T-helper 2 cell treated with Interferon-gamma antibody and Interleukin-4, amounts not matched to agents 5 μg/mL and 100 μg/mL, for 36 hours (primary cell): ENCODE results near the gene SYDE1.
"Not testable (repeated sequence)": the region's sequence is repeated elsewhere in the genome, so short reads cannot be mapped to it uniquely, and the experiment has no call there.

Experiments used
- DNase-seq: peaks from one replicate; pipeline ENCODE4 v3.0.0; 2021; ENCODE audit warnings: low spot score
- H3K27ac Mint-ChIP-seq: one replicate; pipeline ENCODE4 v1.8.0; 2021; ENCODE audit warnings: mild to moderate bottlenecking, mixed read lengths
- H3K27me3 Mint-ChIP-seq: one replicate; pipeline ENCODE4 v1.8.0; 2021; ENCODE audit warnings: low read depth, mixed read lengths
- H3K36me3 Mint-ChIP-seq: one replicate; pipeline ENCODE4 v1.8.0; 2021; ENCODE audit warnings: low read depth, mixed read lengths
- H3K4me1 Mint-ChIP-seq: one replicate; pipeline ENCODE4 v1.8.0; 2021; ENCODE audit warnings: low read depth, mixed read lengths
- H3K4me3 Mint-ChIP-seq: one replicate; pipeline ENCODE4 v1.8.0; 2022; ENCODE audit warnings: mild to moderate bottlenecking, moderate library complexity, mixed read lengths
- H3K9me3 Mint-ChIP-seq: one replicate; pipeline ENCODE4 v1.8.0; 2021; ENCODE audit warnings: mixed read lengths

SYDE1 gene, protein sequence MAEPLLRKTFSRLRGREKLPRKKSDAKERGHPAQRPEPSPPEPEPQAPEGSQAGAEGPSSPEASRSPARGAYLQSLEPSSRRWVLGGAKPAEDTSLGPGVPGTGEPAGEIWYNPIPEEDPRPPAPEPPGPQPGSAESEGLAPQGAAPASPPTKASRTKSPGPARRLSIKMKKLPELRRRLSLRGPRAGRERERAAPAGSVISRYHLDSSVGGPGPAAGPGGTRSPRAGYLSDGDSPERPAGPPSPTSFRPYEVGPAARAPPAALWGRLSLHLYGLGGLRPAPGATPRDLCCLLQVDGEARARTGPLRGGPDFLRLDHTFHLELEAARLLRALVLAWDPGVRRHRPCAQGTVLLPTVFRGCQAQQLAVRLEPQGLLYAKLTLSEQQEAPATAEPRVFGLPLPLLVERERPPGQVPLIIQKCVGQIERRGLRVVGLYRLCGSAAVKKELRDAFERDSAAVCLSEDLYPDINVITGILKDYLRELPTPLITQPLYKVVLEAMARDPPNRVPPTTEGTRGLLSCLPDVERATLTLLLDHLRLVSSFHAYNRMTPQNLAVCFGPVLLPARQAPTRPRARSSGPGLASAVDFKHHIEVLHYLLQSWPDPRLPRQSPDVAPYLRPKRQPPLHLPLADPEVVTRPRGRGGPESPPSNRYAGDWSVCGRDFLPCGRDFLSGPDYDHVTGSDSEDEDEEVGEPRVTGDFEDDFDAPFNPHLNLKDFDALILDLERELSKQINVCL

DNA sequence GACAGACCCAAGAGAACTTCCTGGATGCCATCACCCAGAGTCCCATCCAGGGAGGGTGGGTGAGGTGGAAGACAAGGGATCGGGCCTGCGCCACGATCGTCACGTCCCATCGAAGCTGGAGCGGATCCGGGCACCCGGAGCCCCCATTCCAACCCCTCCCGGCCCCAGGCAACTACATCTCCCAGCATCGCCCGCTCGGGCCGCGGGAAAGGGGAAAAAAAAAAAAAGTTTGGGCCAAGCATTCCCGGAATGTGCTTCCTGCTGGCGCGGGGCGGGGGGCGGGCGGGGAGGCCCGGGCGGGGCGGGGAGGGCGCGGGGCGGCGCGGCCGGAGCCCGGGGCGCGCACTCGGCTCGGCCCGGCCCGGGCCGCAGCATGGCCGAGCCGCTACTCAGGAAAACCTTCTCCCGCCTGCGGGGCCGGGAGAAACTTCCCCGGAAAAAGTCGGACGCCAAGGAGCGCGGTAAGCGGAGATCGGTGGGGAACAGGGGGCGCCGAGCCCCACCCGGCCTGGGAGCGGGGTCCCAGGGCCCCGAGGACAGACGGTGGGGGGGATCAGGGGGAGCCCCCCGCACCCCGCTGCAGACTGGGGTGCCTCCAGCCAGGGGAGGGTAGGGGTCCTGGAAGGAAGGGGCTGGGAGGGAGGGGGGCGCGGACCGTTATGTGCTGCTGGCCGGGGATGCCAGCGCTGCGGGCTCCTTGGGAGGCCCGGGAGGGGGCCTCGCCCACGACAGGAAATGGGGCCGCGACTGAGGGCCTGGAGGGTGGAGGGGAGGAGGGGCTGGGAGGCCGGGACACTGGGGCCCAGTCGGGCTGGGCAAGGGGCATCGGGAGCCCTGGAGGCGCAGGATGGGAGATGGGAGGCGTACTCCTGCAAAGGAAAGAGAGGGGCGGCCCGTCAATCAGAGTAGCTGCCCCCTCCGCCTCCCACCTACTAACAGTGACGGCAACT, at the start of gene SYDE1:
Gene SYDE1 (plus strand): TSS at position 341 of the 950 bp plus-strand sequence. CDS start 33 bp downstream, at position 374.
- peak within 1 kb of the TSS; percentile 74 for H3K4me3 Mint-ChIP-seq
- peak; percentile 28 for DNase-seq
- peaks cover 18% of the 10 kb centered on the region for H3K27me3 Mint-ChIP-seq
- no peak within 1 kb of the TSS for H3K27ac Mint-ChIP-seq
- H3K36me3 Mint-ChIP-seq = no peaks in the 10 kb centered on the region
- peaks cover 8% of the 10 kb centered on the region for H3K4me1 Mint-ChIP-seq
- H3K9me3 Mint-ChIP-seq = peaks cover 18% of the 10 kb centered on the region

DNA sequence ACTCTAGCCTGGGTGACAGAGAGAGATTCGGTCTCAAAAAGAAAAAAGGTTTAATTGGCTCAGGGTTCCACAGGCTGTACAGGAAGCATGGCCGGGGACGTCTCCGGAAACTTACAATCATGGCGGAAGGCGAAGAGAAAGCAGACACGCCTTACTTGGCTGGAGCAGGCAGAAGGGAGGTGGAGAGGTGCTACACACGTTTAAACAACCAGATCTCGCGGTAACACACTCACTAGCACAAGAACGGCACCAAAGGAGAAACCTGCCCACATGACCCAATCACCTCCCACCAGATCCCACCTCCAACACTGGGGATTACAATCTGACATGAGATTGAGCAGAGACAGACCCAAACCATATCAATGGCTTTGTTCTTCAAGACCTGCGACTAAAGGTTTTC, 45.2 kb upstream of the SYDE1 start:
- Mint-ChIP-seq H3K27ac (no peak overlapping the region), H3K27me3 (peaks cover 2% of the 10 kb centered on the region), H3K4me3 (no peak overlapping the region), H3K36me3 (no peaks in the 10 kb centered on the region), H3K4me1 (no peaks in the 10 kb centered on the region), H3K9me3 (no peaks in the 10 kb centered on the region)
- no peak for DNase-seq

DNA sequence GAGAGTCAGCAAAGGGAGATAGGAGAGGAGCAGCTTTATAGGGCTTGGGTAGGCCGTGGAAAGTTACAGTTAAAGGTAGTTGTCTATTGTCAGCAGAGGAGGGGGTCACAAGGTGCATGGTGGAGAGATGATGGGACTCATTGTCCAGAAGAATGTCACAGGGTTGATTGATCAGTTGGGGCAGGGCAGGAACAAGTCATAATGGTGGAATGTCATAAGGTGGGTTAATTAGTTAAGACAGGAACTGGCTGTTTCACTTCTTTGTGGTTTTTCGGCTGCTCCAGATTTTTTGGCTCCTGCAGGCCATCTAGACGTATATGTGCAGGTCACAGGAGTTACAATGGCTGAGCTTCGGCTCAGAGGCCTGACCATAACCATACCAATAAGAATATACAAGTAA, 36.8 kb upstream of the SYDE1 start:
- DNase-seq, H3K4me3 Mint-ChIP-seq, H3K9me3 Mint-ChIP-seq, H3K27ac Mint-ChIP-seq, H3K36me3 Mint-ChIP-seq, H3K4me1 Mint-ChIP-seq, H3K27me3 Mint-ChIP-seq: not testable (repeated sequence)

DNA sequence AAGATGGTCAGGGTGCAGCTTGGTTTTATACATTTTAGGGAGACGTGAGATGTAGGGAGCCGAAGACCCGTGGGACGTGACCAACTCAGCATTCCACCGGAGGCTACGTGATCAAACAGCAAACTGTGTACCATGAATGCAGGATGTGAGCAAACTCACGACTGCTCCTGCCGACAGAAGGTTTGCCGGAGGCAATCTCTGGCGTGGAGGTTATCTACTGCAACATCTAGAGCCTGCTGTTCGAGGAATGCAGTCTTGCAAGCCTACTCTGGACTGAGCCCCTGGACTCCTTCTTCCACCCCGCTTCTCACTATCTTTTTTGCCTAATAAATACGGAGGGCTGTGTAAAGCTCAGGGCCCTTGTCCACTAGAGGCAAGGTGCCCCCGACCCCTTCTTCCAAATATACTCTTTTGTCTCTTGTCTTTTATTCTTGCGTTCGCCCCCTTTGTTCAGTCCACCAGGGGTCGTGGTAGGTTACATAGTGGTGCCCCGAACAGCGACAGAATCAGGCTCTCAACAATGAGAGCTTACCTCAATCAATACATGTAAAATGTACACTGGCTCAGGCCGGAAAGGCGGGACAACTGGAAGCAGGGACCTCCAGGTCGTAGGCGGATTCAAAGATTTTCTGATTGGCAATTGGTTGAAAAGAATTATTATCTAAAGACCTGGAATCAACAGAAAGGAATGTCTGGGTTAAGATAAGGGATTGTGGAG, 34.1 kb upstream of the SYDE1 start:
- Mint-ChIP-seq H3K27ac (no peak overlapping the region), H3K4me1 (no peaks in the 10 kb centered on the region), H3K27me3 (no peaks in the 10 kb centered on the region), H3K36me3 (no peaks in the 10 kb centered on the region), H3K9me3 (no peaks in the 10 kb centered on the region), H3K4me3 (no peak overlapping the region)
- DNase-seq = no peak

DNA sequence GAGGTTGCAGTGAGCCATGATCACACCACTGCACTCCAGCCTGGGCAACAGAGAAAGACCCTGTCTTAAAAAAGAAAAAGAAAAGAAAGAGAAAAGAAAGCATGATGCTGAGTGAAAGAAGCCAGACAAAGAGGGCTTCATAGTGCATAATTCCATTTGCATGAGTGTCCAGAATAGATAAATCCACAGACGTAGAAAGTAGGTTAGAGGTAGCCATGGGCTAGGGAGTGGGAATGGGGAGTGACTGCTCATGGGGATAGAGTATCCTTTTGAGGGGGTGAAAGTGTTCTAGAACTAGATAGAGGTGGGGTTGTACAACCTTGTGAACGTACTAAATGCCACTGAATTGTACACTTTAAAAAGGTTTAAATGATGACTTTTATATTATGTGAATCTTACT, 32.8 kb upstream of the SYDE1 start:
- Mint-ChIP-seq H3K27me3 (no peaks in the 10 kb centered on the region), H3K4me3 (no peak overlapping the region), H3K4me1 (no peaks in the 10 kb centered on the region), H3K27ac (no peak overlapping the region), H3K36me3 (no peaks in the 10 kb centered on the region), H3K9me3 (no peaks in the 10 kb centered on the region)
- no peak for DNase-seq

DNA sequence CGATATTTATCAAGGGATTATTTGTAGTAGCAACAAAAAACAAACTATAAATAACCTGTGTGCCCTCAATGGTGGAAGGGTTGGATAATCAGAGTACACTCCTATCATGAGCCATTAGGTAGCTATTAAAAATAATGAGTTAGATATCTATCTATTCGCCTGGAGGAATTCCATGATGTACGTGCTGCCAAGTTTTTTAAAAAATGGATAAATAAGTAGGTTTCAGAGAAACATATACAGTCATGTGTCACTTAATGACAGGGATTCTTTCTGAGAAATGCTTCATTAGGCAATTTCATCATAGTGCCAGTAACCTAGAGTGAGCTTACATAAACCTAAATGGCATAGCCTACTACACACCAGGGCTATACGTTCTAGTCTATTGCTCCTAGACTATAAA, 31.4 kb upstream of the SYDE1 start:
- no peak for DNase-seq
- no peak overlapping the region for H3K27ac Mint-ChIP-seq
- H3K4me3 Mint-ChIP-seq = no peak overlapping the region
- H3K4me1 Mint-ChIP-seq = no peaks in the 10 kb centered on the region
- H3K27me3 Mint-ChIP-seq = no peaks in the 10 kb centered on the region
- H3K36me3 Mint-ChIP-seq = no peaks in the 10 kb centered on the region
- no peaks in the 10 kb centered on the region for H3K9me3 Mint-ChIP-seq

DNA sequence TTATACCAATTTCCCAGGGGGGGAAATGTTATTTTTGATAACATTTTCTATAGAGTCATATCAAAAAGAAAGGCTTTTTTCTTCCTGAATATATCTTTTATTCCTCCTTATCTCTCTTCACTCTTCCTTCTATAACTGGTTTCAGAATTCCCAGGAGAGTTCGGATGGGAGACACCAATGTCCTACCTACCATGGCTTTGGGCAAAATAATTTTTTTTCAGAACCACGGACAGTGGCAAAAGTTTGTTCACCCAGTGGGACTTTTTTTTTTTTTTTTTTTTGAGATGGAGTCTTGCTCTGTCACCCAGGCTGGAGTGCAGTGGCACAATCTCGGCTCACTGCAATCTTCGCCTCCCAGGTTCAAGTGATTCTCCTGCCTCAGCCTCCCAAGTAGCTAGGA, 27.2 kb upstream of the SYDE1 start:
- H3K27me3 Mint-ChIP-seq, H3K27ac Mint-ChIP-seq, H3K36me3 Mint-ChIP-seq: not testable (repeated sequence)

DNA sequence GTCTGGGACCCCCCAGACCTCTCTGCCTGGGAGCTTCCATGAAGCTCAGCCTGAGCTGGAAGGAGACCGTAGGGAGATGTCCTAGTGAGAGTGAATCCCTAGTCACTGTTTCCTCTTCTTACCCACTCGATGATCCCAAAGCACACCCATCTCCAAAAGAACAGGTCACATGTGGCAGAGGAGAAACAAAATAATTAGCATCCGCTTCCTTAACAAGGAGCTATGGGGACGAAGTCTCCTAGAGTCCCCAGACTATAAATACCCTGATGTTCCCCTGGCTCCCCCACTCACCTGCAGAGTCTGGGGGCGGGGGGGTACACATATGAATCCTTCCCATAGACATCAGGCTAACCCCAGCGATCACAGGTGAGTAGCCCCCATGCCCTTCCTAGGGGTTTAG, 25.3 kb upstream of the SYDE1 start, which contains the start of gene OR1I1:
Gene OR1I1 (plus strand): TSS at position 301 of the 400 bp plus-strand sequence. CDS start 4,855 bp downstream, outside the sequence.
- DNase-seq = no peak
- Mint-ChIP-seq H3K36me3 (no peaks in the 10 kb centered on the region), H3K9me3 (no peaks in the 10 kb centered on the region), H3K4me3 (no peak within 1 kb of the TSS), H3K4me1 (no peaks in the 10 kb centered on the region), H3K27me3 (no peaks in the 10 kb centered on the region), H3K27ac (no peak within 1 kb of the TSS)

More for the DNA sequence above, 27.2 kb upstream of the SYDE1 start:
- not testable (repeated sequence) for H3K4me1 Mint-ChIP-seq, H3K4me3 Mint-ChIP-seq, DNase-seq, H3K9me3 Mint-ChIP-seq

DNA sequence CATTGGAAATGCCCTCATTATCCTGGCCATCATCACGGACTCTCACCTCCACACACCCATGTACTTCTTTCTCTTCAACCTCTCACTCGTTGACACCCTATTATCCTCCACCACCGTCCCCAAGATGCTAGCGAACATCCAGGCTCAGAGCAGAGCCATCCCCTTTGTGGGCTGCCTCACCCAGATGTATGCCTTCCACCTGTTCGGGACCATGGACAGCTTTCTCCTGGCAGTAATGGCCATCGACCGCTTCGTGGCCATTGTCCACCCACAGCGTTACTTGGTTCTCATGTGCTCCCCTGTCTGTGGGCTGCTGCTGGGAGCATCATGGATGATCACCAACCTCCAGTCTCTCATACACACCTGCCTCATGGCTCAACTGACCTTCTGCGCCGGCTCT, 20.0 kb upstream of the SYDE1 start:
- Mint-ChIP-seq H3K9me3 (no peaks in the 10 kb centered on the region), H3K4me1 (peaks cover 2% of the 10 kb centered on the region), H3K4me3 (no peak overlapping the region), H3K27ac (no peak overlapping the region), H3K27me3 (no peaks in the 10 kb centered on the region), H3K36me3 (no peaks in the 10 kb centered on the region)
- no peak for DNase-seq

DNA sequence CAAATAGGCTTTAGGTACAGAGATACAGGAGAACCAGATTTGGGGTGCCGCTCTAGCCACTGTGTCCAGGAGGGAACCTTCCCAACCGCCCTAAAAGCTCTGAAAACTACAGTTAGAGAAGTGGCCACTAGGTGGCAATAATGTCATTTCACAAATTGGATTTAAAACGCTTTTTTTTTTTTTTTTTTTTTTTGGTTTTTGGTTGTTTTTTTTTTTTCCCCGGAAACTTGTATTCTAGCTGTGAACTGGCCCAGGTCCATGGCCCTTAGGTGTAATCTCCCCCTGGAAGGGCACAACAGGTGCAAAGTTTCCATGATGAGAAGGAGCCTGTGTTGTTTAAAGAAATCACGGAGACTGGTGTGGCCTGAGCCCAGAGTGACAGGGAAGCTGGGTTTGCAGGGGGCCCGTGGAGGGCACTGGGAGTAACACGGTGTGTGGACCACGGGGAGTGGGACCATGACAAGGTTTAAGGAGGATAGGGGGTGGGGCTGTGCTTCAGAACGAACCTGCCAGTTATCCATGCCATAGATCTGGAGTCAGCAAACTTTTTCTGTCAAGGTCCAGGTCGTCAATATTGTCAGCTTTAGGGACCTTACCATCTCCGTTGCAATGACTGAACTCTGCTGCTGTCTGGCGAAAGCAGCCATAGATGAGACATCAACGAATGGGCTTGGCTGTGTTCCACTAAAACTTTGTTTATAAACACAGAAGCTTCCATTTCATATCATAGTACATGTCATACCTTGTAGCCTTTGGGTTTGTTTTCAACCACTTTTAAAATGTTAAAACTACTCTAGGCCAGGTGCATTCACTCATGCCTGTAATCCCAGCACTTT, 15.1 kb upstream of the SYDE1 start:
- Mint-ChIP-seq H3K27me3 (no peaks in the 10 kb centered on the region), H3K4me1 (peaks cover 3% of the 10 kb centered on the region), H3K36me3 (no peaks in the 10 kb centered on the region), H3K27ac (no peak overlapping the region), H3K9me3 (no peaks in the 10 kb centered on the region), H3K4me3 (no peak overlapping the region)
- peak; percentile 23 for DNase-seq

DNA sequence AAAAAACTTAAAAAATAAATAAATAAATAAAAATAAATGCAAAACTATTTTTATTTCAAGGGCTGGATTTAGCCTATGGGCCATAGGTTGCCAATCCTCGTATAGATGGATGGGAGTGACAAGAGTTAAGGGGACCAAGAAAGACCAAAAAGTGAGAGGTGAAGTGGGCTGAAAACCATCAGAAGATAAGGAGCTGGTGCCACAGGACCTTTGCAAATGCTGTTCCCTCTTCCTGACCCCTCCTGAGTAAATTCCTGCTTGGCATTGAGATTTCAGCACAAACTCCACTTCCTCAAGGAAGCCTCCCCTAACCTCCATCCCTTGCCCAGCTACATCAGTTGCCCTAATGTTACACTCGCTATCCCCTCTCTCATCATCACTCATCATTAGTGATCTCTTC, 14.2 kb upstream of the SYDE1 start:
- no peak for DNase-seq
- H3K27me3 Mint-ChIP-seq = no peaks in the 10 kb centered on the region
- no peaks in the 10 kb centered on the region for H3K9me3 Mint-ChIP-seq
- H3K36me3 Mint-ChIP-seq = no peaks in the 10 kb centered on the region
- H3K4me1 Mint-ChIP-seq = peaks cover 3% of the 10 kb centered on the region
- no peak overlapping the region for H3K27ac Mint-ChIP-seq
- no peak overlapping the region for H3K4me3 Mint-ChIP-seq

DNA sequence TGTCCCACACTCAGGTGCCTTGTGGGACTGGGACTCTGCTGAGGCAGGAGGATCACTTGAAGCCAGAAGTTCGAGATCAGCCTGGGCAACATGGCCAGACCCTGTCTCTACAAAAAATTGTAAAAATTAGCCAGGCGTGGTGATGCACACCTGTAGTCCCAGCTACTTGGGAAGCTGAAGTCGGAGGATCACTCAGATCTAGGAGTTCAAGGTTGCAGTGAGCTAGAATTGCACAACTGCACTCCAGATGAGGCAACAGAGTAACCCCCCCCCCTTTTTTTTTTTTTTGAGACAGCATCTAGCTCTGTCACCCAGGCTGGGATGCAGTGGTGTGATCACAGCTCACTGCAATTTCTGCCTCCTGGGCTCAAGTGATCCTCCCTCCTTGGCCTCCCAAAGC, 11.0 kb upstream of the SYDE1 start:
- no peak overlapping the region for H3K27ac Mint-ChIP-seq
- no peak overlapping the region for H3K4me3 Mint-ChIP-seq
- no peaks in the 10 kb centered on the region for H3K27me3 Mint-ChIP-seq
- H3K4me1 Mint-ChIP-seq = peaks cover 3% of the 10 kb centered on the region
- no peaks in the 10 kb centered on the region for H3K36me3 Mint-ChIP-seq
- H3K9me3 Mint-ChIP-seq = no peaks in the 10 kb centered on the region
- no peak for DNase-seq

DNA sequence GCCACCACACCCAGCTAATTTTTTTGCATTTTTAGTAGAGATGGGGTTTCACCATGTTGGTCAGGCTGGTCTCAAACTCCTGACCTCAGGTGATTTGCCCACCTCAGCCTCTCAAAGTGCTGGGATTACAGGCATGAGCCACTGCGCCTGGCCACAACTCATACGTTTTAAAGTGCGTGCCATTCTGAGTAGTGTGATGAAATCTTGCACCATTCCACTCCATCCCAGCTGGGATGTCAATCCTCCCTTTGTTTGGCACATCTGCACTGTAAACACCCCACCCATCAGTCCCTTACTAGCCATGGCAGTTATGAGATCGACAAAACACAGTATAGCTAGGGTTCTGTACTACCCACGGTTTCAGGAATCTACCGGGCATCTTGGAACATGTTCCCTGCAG, 9.2 kb upstream of the SYDE1 start:
- not testable (repeated sequence) for H3K4me3 Mint-ChIP-seq, H3K27ac Mint-ChIP-seq, H3K27me3 Mint-ChIP-seq, H3K36me3 Mint-ChIP-seq, H3K4me1 Mint-ChIP-seq, DNase-seq, H3K9me3 Mint-ChIP-seq
